Suppressor macrophage treated with lipopolysaccharide for 4 hours (primary cell): ENCODE measurements around the gene SRPRB.
"Not testable (repeated sequence)": the region's sequence is repeated elsewhere in the genome, so short reads cannot be mapped to it uniquely, and the experiment has no call there.

Experiments
- DNase-seq: peaks from one replicate; pipeline ENCODE4 v3.0.0-alpha.2; 2020

The SRPRB gene

DNA sequence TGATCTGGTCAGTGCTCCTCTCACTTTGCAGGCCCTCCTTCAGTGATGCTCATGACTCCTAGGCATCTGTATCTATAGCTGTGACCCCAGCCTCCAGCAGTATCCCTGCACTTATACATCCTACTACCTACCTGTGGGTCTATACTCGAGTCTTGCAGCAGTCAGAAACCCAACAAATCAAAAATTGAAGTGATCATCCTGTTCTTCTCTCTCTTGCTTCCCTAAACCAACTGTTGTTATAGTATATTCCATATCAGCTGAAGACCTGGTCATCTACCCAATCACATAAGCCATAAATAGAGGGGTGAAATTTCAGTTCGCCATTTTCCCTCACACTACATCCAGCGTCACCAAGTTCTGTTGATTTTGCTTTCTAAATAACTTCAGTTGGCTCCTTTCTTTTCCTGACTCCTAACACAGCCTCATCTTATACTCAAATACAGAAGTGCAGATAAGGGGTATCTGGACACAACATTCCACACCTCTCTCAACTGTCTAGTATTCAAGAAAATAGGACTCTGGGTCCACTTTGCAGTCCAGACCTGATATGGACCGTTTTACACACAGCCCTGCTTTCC is 25.9 kb upstream of the SRPRB start:
- no peak for DNase-seq

DNA sequence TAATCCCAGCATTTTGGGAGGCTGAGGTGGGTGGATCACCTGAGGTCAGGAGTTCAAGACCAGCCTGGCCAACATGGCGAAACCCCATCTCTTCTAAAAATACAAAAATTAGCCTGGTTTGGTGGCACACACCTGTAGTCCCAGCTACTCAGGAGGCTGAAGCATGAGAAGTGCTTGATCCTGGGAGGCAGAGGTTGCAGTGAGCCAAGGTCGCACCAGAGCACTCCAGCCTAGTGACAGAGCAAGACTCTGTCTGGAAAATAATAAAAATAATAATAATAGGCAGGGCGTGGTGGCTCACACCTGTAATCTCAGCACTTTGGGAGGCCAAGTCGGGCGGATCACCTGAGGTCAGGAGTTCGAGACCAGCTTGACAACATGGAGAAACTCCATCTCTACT is 24.9 kb upstream of the SRPRB start:
- not testable (repeated sequence) for DNase-seq

- DNase-seq = no peak
Measured at GRCh38 chr3:133781570-133781969, 24.0 kb upstream of the SRPRB start.

DNA sequence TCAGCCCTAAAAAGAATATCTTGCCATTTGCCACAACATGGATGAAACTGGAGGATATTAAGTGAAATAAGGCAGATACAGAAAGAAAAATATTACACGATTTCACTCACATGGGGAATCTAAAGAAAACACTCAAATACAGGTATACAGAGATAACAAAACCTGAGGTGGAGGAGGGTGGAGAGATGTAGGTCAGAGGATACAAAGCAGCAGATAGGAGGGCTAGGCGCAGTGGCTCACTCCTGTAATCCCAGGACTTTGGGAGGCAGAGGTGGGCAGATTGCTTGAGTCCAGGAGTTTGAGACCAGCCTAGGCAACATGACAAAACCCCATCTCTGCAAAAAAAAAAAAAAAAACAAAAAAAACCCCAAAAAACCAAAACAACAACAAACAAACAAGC is 23.2 kb upstream of the SRPRB start:
- no peak for DNase-seq

DNA sequence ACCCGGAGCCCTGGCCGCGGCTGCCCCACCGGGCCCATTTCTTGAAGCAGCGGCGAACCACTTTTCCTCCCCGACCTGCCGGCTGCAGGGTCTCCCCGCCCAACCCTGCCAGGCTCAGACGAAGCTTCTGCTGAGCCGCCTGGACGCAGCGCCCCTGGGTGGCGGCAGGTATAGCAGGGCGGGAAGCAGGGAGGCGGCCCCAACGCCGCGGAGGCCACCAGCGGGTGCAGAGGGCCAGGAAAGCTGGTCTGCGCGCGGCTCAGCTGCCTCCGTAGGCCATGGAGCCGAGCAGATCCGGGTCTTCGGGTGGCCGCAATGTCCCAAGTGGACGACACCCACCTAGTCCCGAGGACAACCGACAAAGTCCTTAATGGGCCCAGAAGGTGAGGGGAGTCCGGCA is 21.9 kb upstream of the SRPRB start:
- no peak for DNase-seq

GRCh38 chr3:133788024-133788423 is 17.6 kb upstream of the SRPRB start:
- DNase-seq = no peak

GRCh38 chr3:133792171-133792763 is 13.3 kb upstream of the SRPRB start:
- no peak for DNase-seq

GRCh38 chr3:133797396-133798105 is 8.1 kb upstream of the SRPRB start:
- DNase-seq = no peak

GRCh38 chr3:133799794-133800585 is 5.6 kb upstream of the SRPRB start:
- DNase-seq = peak; percentile 75

- DNase-seq = peak; percentile 42
Measured at GRCh38 chr3:133803469-133803868, 2.1 kb upstream of the SRPRB start.

GRCh38 chr3:133804896-133805295 is 719 bp upstream of the SRPRB start:
- no peak for DNase-seq

GRCh38 chr3:133805384-133805701 is 272 bp upstream of the SRPRB start:
- DNase-seq = no peak

DNA sequence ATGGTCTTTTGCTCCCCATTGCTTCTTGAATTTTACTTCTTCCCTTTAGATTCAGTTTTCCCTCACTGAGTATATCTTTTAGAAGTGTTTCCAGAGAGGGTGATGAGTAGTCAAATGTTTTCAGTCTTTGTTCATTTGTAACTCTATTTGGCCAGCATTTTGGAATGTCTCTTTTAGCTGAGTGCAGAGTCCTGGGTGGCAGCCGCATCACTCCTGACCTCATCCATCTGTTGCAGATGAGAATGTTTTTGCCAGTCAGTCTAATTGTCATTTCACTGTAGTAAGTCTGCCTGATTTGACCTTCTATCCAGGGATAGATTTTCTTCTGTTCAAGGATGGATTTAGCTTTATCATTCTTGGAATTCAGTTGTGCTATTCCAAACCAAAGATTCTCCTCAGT is 7.3 kb downstream of the SRPRB start:
- no peak for DNase-seq

GRCh38 chr3:133815386-133815785 is 9.8 kb downstream of the SRPRB start:
- no peak for DNase-seq

DNA sequence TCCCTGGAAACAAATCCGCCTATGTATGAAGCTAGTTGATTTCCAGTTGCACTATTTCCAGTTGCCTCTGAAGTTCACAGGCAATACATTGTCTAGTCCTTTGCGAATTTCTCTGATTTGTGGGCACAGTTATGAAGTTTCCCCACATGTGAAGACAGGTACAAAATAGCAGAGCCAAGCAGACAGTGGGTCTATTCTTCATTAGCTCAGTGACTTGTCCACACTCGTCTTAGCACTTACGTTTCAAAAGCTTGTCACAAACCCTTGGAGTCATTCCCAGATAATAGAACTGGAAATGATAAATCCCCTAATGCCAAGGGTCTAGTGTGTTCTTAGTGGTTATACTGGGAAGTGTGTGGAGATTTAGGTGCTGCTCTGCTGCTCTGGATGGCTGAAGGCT is 14.5 kb downstream of the SRPRB start:
- no peak for DNase-seq

- DNase-seq = no peak
Measured at GRCh38 chr3:133820889-133821675, 15.5 kb downstream of the SRPRB start.

GRCh38 chr3:133821767-133822638 is 16.4 kb downstream of the SRPRB start:
- no peak for DNase-seq

DNA sequence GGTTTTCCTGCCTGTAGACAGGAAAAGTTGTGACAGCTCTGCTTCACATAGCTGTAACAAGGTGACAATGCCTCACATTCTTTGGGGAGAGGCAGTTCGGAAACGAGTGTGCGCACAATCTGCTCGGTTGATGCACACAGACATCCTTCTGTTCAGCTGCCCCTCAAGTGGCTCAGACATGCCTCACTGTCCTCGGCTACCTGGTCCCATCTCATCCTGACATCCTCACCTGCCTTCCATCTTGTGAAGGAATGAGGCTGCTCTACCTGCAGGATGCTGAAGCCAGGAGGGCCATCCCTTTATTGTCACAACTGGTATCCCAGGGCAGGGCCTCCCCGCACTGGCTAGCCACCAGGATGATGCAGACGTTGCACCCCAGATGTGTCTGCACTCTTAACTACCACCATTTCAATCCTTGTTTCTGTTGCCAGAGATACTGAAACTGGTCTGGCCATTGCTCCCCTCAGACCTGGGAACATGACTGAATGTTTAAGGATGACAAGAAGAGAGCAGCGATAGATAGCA is 19.4 kb downstream of the SRPRB start:
- no peak for DNase-seq

DNA sequence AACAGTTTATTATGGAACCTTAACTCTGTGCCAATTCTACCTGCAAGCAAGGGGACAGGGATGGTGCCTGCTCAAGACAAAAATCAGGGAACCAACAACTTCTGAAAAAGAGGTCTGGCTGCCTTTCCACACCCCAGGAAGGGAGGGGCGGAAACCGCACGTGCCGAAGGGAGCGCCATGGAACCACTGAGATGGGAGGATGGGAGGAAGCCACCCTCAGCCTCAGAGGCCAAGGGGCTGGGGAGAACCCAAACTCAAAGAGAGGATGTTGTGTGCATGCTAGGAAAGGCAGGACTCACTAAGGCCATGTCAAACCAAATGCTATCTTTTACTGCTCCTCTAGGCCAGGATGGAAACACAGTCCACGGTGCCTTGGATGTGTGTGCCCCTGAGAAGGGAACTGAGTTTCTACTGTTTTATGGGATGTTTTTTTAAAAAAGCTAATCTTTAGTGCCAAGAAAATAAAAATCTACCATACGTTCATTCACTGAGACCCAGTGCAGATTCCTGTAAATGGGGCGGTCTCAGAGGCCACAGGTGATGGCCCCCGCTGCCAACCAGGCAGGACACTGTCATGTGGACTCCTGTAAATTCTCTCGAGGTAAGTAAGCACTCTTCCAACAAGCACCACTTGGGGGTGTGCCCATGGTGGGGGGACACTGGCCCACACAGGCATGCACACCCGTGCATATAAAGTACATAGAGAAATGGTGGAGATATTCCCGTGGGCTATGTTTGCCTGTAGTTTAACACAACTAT is 20.5 kb downstream of the SRPRB start:
- no peak for DNase-seq

- DNase-seq = no peak
Measured at GRCh38 chr3:133827136-133827535, 21.5 kb downstream of the SRPRB start.

DNA sequence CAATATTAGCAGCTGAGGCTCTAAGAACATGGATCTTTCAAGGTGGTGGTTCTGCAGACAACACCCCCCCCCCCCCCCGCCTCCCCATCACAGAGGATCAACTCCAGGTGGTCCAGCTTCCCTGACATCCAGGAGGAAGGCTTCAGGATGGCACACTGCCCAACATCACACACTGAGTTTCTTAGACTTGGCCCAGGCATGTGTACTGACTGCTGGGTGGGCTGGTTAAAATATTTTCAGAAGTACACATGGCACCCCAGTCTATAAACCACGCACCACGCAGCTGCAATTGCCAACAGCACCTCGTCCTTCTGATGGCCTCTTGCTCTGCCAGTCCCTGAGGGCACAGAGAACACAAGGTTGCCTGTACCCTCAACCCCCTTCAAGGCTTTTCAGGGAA is 22.1 kb downstream of the SRPRB start:
- no peak for DNase-seq
